Prostate gland (tissue), 2 donors: Measurements from ENCODE around the gene ENO3.

ENCODE experiments used
- CTCF ChIP-seq, 4 experiments: fragments of 200-600 bp in 2 of 4; fragments of 450-650 bp in 2 of 4; sonication (generic) in 2 of 4; IDR thresholded peaks; 1 replicate in 3 of 4; 2 replicates in 1 of 4; pipeline ENCODE4 v1.5.1; 2016 to 2019; ENCODE audit warnings: antibody characterized with exemption in 4 of 4, mild to moderate bottlenecking in 2 of 4, moderate library complexity in 2 of 4
- POLR2A ChIP-seq: fragments of 450-650 bp; IDR thresholded peaks from one replicate; pipeline ENCODE4 v1.6.1; 2016; ENCODE audit warnings: antibody characterized with exemption, mild to moderate bottlenecking
- POLR2AphosphoS5 ChIP-seq: sonication (generic); formaldehyde crosslinking; IDR thresholded peaks from one replicate; pipeline ENCODE4 v1.6.1; 2017; ENCODE audit warnings: antibody characterized with exemption

GRCh38 chr17:4947010-4947410, 3.9 kb upstream of the ENO3 start:
- no peak for TF ChIP-seq POLR2A
- no peak for TF ChIP-seq CTCF (IDR thresholded peaks at IDR 0.05)
- TF ChIP-seq POLR2AphosphoS5 = no peak
